ENCODE data around the gene TPP2. TPM values are rescaled to one million over a fixed set of nuclear protein-coding genes. Genes with fewer than 3 reads are reported as not detected.

Gene TPP2
- total RNA-seq, 1 experiment from 2014 or later: 54.4 TPM

GRCh38 chr13:102694937-102695336 is 98.2 kb downstream of the TPP2 start, which contains the start of gene METTL21C:
TSS of gene METTL21C (minus strand) at chr13:102695044. CDS start at chr13:102694498, 546 bp downstream.
- Histone ChIP-seq H3K27me3 (replicated peaks; ENCODE audit: insufficient read depth, low read depth, low read length, poor library complexity) (no peaks in the 10 kb centered on the region), H3K9me3 (ENCODE audit: low read depth, low read length, poor library complexity, severe bottlenecking) (no peaks in the 10 kb centered on the region), H3K4me1 (ENCODE audit: insufficient read depth, low read length, poor library complexity, severe bottlenecking) (no peaks in the 10 kb centered on the region), H3K4me3 (ENCODE audit: low read depth, low read length, poor library complexity, severe bottlenecking) (no peak within 1 kb of the TSS), H3K27ac (ENCODE audit: low read depth, low read length, poor library complexity, severe bottlenecking) (no peak within 1 kb of the TSS), H3K36me3 (ENCODE audit: insufficient read depth, low read length, poor library complexity, severe bottlenecking) (no peaks in the 10 kb centered on the region)
- DNase-seq (ENCODE audit: low spot score): no peak
- POLR2A ChIA-PET (ENCODE audit: low non-redundant PET): no interaction called here
- intact Hi-C loops (cut with micrococcal nuclease; ENCODE audit: unreplicated experiment): no loop called here
- CTCF ChIA-PET: no interaction called here
- BruUV-seq (replicated peaks): no TSS peak
- TF ChIP-seq CTCF (conservative IDR thresholded peaks at IDR 0.05; ENCODE audit: low read depth, low read length) (no peak), EZH2 (IDR thresholded peaks at IDR 0.05; ENCODE audit: borderline replicate concordance, low read depth, low read length, poor library complexity, severe bottlenecking) (no peak)

- CTCF ChIA-PET: no interaction called here
- POLR2A ChIA-PET (ENCODE audit: low non-redundant PET): interaction anchor here (0.7 kb wide), 1 partner anchor 301 kb away, joined by 4 read pairs; no protein-coding TSS in a partner anchor
- intact Hi-C loops (cut with micrococcal nuclease; ENCODE audit: unreplicated experiment): no loop called here
Observed at GRCh38 chr13:102696465-102696864, 99.7 kb downstream of the TPP2 start.

GRCh38 chr13:102697264-102697663 is 100.5 kb downstream of the TPP2 start:
- H3K4me1 ChIP-seq (ENCODE audit: insufficient read depth, low read length, poor library complexity, severe bottlenecking): no peaks in the 10 kb centered on the region
- ChIA-PET POLR2A (ENCODE audit: low non-redundant PET) (no interaction called here), CTCF (no interaction called here)
- no peak overlapping the region for H3K4me3 ChIP-seq (ENCODE audit: low read depth, low read length, poor library complexity, severe bottlenecking)
- intact Hi-C loops (cut with micrococcal nuclease; ENCODE audit: unreplicated experiment): no loop called here
- H3K27ac ChIP-seq (ENCODE audit: low read depth, low read length, poor library complexity, severe bottlenecking): no peak overlapping the region
- H3K9me3 ChIP-seq (ENCODE audit: low read depth, low read length, poor library complexity, severe bottlenecking): no peaks in the 10 kb centered on the region
- no peak for TF ChIP-seq EZH2 (IDR thresholded peaks at IDR 0.05; ENCODE audit: borderline replicate concordance, low read depth, low read length, poor library complexity, severe bottlenecking)
- TF ChIP-seq CTCF (conservative IDR thresholded peaks at IDR 0.05; ENCODE audit: low read depth, low read length): no peak
- no TSS peak for BruUV-seq (replicated peaks)
- H3K36me3 ChIP-seq (ENCODE audit: insufficient read depth, low read length, poor library complexity, severe bottlenecking): no peaks in the 10 kb centered on the region
- H3K27me3 ChIP-seq (replicated peaks; ENCODE audit: insufficient read depth, low read depth, low read length, poor library complexity): no peaks in the 10 kb centered on the region
- no peak for DNase-seq (ENCODE audit: low spot score)

More at GRCh38 chr13:102696465-102696864, 99.7 kb downstream of the TPP2 start:
- Histone ChIP-seq H3K9me3 (ENCODE audit: low read depth, low read length, poor library complexity, severe bottlenecking) (no peaks in the 10 kb centered on the region), H3K27ac (ENCODE audit: low read depth, low read length, poor library complexity, severe bottlenecking) (no peak overlapping the region), H3K4me1 (ENCODE audit: insufficient read depth, low read length, poor library complexity, severe bottlenecking) (no peaks in the 10 kb centered on the region), H3K27me3 (replicated peaks; ENCODE audit: insufficient read depth, low read depth, low read length, poor library complexity) (no peaks in the 10 kb centered on the region), H3K36me3 (ENCODE audit: insufficient read depth, low read length, poor library complexity, severe bottlenecking) (no peaks in the 10 kb centered on the region), H3K4me3 (ENCODE audit: low read depth, low read length, poor library complexity, severe bottlenecking) (no peak overlapping the region)
- TF ChIP-seq CTCF (conservative IDR thresholded peaks at IDR 0.05; ENCODE audit: low read depth, low read length) (no peak), EZH2 (IDR thresholded peaks at IDR 0.05; ENCODE audit: borderline replicate concordance, low read depth, low read length, poor library complexity, severe bottlenecking) (no peak)
- BruUV-seq (replicated peaks): no TSS peak
- no peak for DNase-seq (ENCODE audit: low spot score)

All from A673 (cell line).